ENCODE measurements around the gene FAM131A. TPM values are rescaled to one million over a fixed set of nuclear protein-coding genes. Genes with fewer than 3 reads are reported as not detected.

Gene FAM131A
- total RNA-seq, 4 donors from 2014 or later: 7.4 to 20.2 (median 10.4) TPM

DNA sequence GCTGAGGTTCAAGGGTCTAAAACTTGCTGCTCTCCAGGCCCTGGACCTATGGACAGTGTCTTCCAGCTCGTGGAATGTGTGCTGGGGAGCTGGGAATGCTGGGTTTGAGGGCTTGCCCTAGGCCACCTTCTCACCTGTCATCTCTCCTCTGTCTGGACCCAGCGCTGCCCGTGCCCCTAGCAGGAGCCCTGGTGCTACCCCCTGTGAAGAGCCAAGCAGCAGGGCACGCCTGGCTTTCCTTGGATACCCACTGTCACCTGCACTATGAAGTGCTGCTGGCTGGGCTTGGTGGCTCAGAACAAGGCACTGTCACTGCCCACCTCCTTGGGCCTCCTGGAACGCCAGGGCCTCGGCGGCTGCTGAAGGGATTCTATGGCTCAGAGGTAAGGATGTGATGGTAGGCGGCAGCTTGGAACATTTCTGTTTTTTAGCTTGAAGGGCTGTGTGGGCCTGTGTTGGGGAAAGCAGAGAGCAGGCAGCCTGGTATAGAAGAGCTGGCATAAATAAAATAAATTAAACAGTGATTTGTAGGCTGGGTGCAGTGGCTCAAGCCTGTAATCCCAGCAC is 47.5 kb downstream of the FAM131A start:
- Histone ChIP-seq H3K9me3 (no peaks in the 10 kb centered on the region), H3K4me1 (peaks cover 11 to 18% (median 11%) of the 10 kb centered on the region in 3 donors), H3K27me3 (peaks cover 0 to 62% (median 2%) of the 10 kb centered on the region in 4 donors), H3K4me3 (no peak overlapping the region), H3K27ac (no peak overlapping the region), H3K36me3 (no peaks in the 10 kb centered on the region)
- intact Hi-C loops (cut with DNase I): no loop called here
- DNase-seq: no peak
- 100% methylated on average over 1 of the region's 8 CpGs; no CpG with 5 or more reads in 1 of the 2 donors for WGBS, 2 donors
- TF ChIP-seq, protein P1, sequence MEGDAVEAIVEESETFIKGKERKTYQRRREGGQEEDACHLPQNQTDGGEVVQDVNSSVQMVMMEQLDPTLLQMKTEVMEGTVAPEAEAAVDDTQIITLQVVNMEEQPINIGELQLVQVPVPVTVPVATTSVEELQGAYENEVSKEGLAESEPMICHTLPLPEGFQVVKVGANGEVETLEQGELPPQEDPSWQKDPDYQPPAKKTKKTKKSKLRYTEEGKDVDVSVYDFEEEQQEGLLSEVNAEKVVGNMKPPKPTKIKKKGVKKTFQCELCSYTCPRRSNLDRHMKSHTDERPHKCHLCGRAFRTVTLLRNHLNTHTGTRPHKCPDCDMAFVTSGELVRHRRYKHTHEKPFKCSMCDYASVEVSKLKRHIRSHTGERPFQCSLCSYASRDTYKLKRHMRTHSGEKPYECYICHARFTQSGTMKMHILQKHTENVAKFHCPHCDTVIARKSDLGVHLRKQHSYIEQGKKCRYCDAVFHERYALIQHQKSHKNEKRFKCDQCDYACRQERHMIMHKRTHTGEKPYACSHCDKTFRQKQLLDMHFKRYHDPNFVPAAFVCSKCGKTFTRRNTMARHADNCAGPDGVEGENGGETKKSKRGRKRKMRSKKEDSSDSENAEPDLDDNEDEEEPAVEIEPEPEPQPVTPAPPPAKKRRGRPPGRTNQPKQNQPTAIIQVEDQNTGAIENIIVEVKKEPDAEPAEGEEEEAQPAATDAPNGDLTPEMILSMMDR (IDR thresholded peaks at IDR 0.05): no peak
- TF ChIP-seq POLR2A (IDR thresholded peaks at IDR 0.05): no peak

DNA sequence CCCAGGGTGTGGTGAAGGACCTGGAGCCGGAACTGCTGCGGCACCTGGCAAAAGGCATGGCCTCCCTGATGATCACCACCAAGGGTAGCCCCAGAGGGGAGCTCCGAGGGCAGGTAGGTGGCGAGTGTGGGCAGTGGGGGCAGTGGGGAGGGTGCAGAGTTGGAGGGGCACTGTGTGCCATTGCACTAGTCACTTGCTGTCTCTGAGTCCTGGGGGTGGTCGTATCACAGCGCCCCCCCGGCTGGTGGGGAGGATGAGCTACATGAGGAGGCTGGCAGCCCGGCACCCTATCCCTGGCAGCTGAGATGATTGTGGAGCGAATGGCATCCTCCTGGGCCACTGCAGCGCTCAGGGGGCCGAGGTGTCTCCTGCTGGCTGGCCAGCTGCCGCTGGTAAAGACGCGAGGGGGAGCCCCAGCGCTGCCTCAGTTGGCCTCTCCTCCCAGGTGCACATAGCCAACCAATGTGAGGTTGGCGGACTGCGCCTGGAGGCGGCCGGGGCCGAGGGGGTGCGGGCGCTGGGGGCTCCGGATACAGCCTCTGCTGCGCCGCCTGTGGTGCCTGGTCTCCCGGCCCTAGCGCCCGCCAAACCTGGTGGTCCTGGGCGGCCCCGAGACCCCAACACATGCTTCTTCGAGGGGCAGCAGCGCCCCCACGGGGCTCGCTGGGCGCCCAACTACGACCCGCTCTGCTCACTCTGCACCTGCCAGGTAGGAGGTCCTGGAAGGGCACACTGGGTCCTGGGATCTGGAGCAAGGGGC is 48.8 kb downstream of the FAM131A start:
- H3K36me3 ChIP-seq: no peaks in the 10 kb centered on the region
- no peak for DNase-seq
- H3K9me3 ChIP-seq: no peaks in the 10 kb centered on the region
- H3K4me1 ChIP-seq: peaks cover 3 to 6% (median 4%) of the 10 kb centered on the region in 3 donors
- intact Hi-C loops (cut with DNase I): no loop called here
- peaks cover 0 to 49% (median 1%) of the 10 kb centered on the region in 4 donors for H3K27me3 ChIP-seq
- no peak overlapping the region for H3K27ac ChIP-seq
- TF ChIP-seq POLR2A (IDR thresholded peaks at IDR 0.05): no peak
- TF ChIP-seq, protein P1 (IDR thresholded peaks at IDR 0.05): no peak
- no peak overlapping the region for H3K4me3 ChIP-seq
- WGBS, 2 donors: 70% methylated on average over 11 of the region's 37 CpGs; no CpG with 5 or more reads in 1 of the 2 donors

DNA sequence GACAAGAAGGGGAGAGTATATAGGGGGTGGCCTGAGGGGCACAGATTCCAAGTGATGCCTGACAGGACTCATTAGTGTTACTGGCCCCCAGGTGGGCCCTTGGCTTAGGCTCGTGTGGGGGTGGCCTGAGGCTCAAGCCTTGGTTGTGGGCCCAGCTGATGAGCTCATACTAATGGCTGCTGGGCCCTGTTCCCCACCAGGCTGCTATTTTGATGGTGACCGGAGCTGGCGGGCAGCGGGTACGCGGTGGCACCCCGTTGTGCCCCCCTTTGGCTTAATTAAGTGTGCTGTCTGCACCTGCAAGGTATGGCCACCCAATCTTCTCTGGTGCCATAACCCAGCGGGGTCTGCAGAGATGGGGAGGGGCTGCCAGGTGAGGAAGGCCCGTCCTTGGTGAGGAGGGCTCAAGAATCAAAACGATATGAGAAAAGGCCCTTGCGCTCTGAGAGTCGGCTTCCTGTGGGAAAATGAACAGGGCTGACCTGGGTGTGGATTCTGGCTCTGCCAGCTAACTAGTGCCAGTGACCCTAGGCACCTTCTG is 49.8 kb downstream of the FAM131A start:
- whole genome bisulfite sequencing, 2 donors: 67 to 98% methylated on average over 3 to 8 of the region's 12 CpGs
- Histone ChIP-seq H3K27ac (no peak overlapping the region), H3K4me1 (no peaks in the 10 kb centered on the region), H3K4me3 (no peak overlapping the region), H3K27me3 (peaks cover 0 to 39% (median 0%) of the 10 kb centered on the region in 4 donors), H3K36me3 (no peaks in the 10 kb centered on the region), H3K9me3 (no peaks in the 10 kb centered on the region)
- intact Hi-C loops (cut with DNase I): no loop called here
- no peak for DNase-seq
- TF ChIP-seq, protein P1 (IDR thresholded peaks at IDR 0.05): no peak
- no peak for TF ChIP-seq POLR2A (IDR thresholded peaks at IDR 0.05)

DNA sequence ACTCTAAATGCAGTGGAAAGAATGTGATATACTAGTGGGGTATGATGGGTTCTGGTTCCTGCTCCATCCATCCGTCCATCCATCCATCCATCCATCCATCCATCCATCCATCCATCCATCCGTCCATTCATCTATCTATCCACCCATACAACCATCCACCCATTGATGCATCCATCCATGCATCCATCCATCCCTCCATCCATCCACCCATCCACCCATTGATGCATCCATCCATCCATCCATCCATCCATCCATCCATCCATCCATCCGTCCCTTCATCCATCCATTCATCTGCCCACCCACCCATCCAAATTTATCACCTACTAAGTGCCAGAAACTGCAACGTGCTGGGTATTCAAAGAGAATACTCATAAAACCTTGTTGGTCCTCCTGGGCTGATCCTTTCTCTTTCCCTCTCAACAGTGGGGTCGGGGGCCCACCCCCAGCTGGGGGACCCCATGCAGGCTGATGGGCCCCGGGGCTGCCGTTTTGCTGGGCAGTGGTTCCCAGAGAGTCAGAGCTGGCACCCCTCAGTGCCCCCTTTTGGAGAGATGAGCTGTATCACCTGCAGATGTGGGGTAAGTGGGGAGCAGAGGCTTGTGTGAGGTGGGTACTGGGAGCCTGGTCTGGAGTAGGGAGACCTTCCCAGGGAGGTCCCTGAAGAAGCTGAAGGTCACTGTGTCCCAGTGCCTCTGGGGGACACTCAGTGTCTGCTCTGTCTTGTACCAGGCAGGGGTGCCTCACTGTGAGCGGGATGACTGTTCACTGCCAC is 51.0 kb downstream of the FAM131A start:
- no peaks in the 10 kb centered on the region for H3K9me3 ChIP-seq
- no peak overlapping the region for H3K27ac ChIP-seq
- intact Hi-C loops (cut with DNase I): no loop called here
- no peaks in the 10 kb centered on the region for H3K4me1 ChIP-seq
- TF ChIP-seq, protein P1 (IDR thresholded peaks at IDR 0.05): no peak
- TF ChIP-seq POLR2A (IDR thresholded peaks at IDR 0.05): no peak
- peaks cover 0 to 28% (median 0%) of the 10 kb centered on the region in 4 donors for H3K27me3 ChIP-seq
- WGBS, 2 donors: 55 to 76% methylated on average over 7 of the region's 8 CpGs
- no peaks in the 10 kb centered on the region for H3K36me3 ChIP-seq
- no peak for DNase-seq
- H3K4me3 ChIP-seq: no peak overlapping the region
